CD4-positive, alpha-beta T cell treated with Interleukin-1 beta for 1 hour (primary cell): ENCODE results near the gene FAF2.
"Not testable (repeated sequence)": the region's sequence is repeated elsewhere in the genome, so short reads cannot be mapped to it uniquely, and the experiment has no call there.

ENCODE experiments used
- DNase-seq, 2 donors: peaks; one replicate each; pipeline ENCODE4 v3.0.0-alpha.2; 2020 to 2022

The FAF2 gene

DNA sequence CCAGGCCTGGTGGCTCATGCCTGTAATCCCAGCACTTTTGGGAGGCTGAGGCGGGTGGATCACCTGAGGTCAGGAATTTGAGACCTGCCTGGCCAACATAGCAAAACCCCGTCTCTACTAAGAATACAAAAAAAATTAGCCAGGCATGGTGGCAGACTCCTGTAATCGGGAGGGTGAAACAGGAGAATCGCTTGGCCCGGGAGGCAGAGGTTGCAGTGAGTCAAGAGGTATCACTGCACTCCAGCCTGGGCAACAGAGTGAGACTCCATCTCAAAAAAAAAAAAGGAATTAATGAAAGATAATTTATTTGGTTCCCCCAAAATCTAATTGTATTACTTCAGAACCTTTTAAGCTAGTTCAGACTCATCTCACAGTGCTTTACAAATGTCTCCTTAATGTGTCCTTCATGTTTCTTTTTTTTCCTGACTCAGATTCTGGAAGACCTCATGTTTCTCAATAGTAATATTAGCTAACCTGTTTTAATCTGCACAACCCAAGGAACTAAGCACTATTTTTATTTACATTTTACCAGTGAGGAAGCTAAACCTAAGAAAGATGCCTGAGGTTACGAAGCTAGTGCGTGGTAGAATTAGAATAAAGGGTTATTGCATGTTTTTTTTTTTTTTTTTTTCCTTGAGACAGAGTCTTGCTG, 15.1 kb downstream of the FAF2 start:
- DNase-seq = no peak

- DNase-seq = no peak
These were observed 18.2 kb downstream of the FAF2 start for GRCh38 chr5:176466245-176466871.

- no peak for DNase-seq
These were observed 21.1 kb downstream of the FAF2 start for GRCh38 chr5:176469296-176469695.

GRCh38 chr5:176470539-176470938, 22.4 kb downstream of the FAF2 start:
- no peak for DNase-seq

GRCh38 chr5:176471098-176471497, 22.9 kb downstream of the FAF2 start:
- no peak for DNase-seq

DNA sequence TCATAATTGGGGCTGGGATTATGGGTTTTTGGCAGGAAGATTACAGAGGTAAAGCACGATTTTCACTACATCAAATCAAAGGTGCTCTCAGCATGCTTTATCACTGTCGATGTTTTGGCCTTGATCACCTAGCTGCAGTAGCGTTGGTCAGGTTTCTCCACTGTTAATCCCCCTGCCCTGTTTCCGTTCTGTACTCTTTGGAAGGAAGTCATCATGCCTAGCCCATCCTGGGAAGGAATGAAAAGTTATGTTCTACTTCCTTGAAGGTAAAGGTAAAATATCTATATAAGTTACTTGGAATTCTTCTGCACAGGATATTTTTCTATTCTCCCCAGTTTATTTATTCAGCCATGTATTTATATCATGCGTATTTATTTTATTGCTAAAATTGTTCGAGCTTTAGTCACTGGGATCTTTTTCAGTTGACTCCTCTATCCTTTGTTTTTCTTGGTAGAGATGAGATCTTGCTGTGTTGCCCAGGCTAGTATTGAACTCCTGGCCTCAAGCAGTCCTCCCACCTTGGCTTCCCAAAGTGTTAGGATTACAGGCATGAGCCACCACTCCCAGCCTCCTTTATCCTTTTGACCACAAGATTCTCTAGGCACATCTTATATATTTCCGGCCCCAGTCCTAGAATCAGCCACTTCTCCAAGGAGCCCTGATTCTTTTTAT, 25.3 kb downstream of the FAF2 start:
- no peak for DNase-seq

- no peak for DNase-seq
These were observed 26.3 kb downstream of the FAF2 start for GRCh38 chr5:176474476-176474875.

GRCh38 chr5:176481711-176482110, 33.5 kb downstream of the FAF2 start:
- DNase-seq = no peak

- no peak for DNase-seq
These were observed 37.0 kb downstream of the FAF2 start for GRCh38 chr5:176485176-176485575.

DNA sequence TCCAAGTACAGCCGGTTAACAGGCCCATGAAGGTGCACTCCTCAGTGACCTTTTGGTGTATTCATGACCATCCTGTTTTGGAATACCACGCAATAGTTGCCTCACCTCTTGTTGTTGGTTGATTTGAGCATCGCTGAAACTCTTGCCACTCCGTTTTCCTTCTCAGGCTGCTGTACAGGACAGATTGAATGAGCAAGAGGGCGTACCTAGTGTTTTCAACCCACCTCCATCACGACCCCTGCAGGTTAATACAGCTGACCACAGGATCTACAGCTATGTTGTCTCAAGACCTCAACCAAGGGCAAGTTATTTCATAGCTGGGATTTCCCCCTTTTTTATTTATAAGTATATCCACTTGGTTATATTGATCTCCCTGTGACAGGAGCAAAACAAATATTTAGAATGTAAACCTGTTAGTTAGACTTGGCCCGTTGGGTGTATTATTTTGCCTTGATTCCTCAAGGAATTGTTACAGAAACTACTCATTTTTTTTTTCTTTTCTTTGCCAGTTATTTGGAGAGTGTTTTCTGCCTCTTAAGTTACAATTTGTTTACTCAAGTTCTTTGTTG, 38.1 kb downstream of the FAF2 start:
- DNase-seq = no peak

DNA sequence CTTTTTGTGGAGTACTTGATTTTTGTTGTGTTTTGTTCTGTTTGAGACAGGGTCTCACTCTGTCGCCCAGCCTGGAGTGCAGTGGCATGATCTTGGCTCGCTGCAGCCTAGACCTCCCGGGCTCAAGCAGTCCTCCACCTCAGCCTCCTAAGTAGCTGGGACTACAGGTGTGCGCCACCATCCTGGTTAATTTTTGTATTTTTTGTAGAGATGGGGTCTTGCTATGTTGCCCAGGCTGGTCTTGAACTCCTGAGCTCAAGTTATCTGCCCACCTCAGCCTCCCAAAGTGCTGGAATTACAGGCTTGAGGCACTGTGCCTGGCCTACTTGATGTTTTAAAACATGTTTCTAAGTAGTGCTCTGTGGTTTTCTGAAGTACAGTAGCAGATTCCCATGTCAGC, 39.0 kb downstream of the FAF2 start:
- not testable (repeated sequence) for DNase-seq

GRCh38 chr5:176489077-176489476, 40.9 kb downstream of the FAF2 start:
- DNase-seq = no peak

DNA sequence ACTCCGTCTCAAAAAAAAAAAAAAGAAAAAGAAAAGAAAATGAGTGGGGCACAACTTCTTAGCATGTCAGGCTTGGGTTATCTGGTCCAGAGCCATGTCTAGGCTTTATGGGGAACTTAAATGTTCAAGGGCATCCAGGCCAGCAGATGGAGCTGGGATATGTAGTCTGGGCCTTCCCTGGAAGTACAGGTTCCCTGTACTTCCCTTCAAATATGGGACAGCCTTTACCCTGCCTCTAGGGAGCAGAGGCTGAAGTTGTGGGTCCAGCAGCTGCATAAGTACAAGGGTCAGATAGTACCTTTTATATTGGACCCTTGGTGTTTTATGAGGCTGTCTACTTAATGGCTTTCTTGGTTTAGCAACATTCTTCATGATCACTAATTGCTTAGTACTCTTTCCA, 42.1 kb downstream of the FAF2 start:
- no peak for DNase-seq

- no peak for DNase-seq
These were observed 42.9 kb downstream of the FAF2 start for GRCh38 chr5:176491101-176491502.

- no peak for DNase-seq
These were observed 43.7 kb downstream of the FAF2 start for GRCh38 chr5:176491901-176492300.

DNA sequence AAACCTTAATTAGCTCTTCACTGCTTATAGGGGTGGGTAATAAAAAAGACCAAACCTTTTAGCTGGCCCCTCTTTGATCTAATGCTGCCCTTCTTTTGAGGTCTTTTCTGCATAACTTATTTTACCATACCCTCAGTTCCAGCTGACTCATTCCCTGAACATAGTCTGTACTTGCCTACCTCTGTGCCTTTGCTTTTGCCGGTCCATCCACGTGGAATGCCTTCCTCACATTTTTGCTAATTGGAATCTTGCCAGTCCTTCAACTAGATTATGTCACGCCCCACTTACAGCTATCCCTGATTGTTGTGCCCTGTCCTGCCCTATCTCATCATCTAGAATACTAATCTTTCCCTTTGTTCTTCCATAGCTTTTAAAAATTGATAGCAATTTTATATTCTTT, 44.2 kb downstream of the FAF2 start:
- DNase-seq = no peak

- DNase-seq = no peak
These were observed 49.7 kb downstream of the FAF2 start for GRCh38 chr5:176497852-176498251.

DNA sequence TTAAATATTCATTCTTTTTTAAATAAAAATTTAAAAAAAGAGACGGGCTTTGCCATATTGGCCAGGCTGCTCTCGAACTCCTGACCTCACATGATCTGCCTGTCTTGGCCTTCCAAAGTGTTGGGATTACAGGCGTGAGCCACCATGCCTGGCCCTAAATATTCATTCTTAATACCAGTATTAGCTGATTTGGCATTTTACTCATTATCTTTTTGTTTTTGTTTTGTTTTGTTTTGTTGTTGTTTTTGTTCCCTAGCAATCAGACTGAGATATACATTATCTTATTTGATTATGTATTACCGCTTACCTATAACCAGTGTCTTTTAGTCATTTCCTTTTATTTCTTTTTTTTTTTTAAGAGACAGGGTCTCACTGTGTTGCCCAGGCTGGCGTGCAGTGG, 51.1 kb downstream of the FAF2 start:
- no peak for DNase-seq

DNA sequence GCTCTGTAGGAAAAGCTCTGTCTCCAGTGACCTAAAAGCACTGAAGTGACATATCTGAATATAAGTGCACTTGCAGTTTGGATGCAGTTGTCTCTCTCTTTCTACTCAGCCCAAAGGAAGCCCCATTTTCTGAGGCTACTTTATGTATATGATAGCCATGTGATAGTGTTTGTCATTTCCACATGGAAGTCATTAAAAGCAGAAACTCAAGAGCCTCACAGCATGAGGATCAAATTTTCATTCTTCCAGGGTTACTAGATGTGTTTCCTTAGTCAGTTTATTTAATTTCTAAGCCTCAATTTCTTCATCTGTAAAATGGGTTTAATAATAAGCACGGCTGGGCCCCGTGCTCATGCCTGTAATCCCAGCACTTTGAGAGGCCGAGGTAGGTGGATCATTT, 52.3 kb downstream of the FAF2 start:
- DNase-seq = no peak

DNA sequence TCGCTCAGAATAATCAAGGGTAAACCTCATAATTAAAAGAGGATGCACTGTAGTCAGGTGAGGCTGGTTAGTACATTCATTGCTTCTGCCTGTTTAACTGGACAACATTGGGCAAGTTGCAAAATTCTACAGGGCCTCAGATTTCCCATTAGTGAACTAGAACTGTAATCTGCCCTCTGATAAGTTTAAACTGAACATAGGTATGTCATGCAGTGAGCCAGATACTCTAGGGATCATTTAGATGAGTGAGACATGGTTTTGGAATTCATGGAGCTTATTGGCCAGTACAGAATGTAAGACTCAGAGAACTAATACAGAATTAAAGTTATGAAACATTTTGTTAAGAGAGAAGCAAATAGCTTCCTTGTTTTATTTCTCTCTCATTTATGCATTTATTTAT, 53.1 kb downstream of the FAF2 start:
- no peak for DNase-seq

- no peak for DNase-seq
These were observed 55.3 kb downstream of the FAF2 start for GRCh38 chr5:176503496-176503895.

DNA sequence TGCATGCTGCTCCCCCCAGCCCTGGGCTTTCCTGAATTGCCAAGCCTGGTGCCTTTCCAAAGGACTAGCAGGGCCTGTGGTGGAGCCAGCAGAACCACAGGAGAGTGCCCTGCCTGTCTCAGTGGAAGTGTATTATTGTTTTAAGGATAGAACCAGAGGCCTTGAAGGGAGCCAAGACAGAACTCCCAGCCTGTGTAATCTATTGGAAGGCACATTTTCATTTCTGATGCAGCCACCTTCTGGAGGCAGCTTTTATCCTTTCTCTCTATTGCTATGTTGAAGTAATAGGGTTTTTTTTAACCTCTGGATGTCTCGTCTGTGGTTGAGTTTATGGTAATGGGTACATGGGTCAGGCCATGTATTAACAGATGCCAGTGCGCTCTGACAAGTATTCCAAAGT, 59.7 kb downstream of the FAF2 start:
- DNase-seq = no peak

DNA sequence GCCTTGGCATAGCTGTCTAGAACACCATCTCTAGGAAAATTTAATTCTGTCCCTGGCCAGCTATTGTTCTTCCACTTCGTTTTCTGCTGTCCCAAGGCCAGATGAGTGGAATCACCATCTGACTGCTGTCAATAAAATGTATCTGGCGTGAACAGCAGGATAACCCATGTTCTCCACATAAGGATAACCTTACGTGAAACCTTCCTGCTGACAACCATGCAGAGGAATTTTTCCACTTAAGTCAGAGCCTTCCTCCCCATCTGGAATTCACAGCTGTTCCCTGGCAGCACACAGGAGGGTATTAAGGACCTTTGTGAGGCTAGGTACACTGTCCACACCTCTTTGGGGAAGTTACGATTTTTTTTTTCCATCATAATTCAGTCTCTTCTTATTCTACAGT, 60.4 kb downstream of the FAF2 start:
- DNase-seq = no peak

- no peak for DNase-seq
These were observed 65.6 kb downstream of the FAF2 start for GRCh38 chr5:176513788-176514187.
